GM18867 (cell line): Measurements from ENCODE around the gene GFRA1.
"Not testable (repeated sequence)": the region's sequence is repeated elsewhere in the genome, so short reads cannot be mapped to it uniquely, and the experiment has no call there.

ENCODE experiments used
- ATAC-seq: cut with Tn5 transposase; IDR thresholded peaks from one replicate; pipeline ENCODE4 v1.9.1; 2021; ENCODE audit warnings: mild to moderate bottlenecking, moderate library complexity; ENCODE audit not compliant: unreplicated experiment

The GFRA1 gene

DNA sequence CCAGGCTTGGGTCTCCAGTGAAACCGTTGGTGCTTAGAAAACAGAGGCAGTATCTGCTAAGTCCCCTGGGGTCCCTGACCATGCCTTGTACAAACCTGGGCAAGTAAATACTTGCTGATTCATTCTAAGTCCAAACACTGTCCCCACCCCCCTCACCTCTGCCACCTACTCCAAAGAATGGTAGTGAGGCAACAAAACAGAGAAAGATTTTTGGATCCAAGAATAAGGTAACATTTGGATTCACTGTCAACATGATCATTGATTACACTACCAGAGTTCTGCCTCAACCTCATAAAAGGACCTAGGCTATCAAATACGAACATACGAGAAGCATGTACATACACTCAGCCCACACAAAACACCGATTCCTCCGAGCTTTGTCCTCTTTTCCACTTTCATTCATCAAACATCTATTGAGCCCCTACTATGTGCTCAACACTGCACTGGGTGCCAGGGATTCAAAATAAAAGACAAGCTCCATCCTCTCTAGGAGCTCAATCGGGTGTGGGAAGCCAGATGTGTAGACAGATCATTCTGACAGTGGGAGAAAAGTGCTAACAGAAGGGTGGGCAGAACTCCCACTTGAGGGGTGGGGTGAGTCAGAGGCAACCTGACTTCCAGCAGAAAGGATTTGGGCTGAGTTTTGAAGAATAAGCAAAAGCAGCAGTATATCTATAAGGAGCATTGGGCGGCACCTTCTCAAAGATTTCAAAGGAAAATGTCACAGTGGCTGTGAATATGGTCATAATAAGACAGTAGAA is 71.2 kb downstream of the GFRA1 start:
- no peak for ATAC-seq

- no peak for ATAC-seq
Observed at GRCh38 chr10:116201011-116201410, 72.0 kb downstream of the GFRA1 start.

- no peak for ATAC-seq
Observed at GRCh38 chr10:116198676-116199035, 74.3 kb downstream of the GFRA1 start.

- no peak for ATAC-seq
Observed at GRCh38 chr10:116197946-116198675, 74.9 kb downstream of the GFRA1 start.

GRCh38 chr10:116195583-116195982 is 77.4 kb downstream of the GFRA1 start:
- ATAC-seq = no peak

GRCh38 chr10:116195039-116195438 is 78.0 kb downstream of the GFRA1 start:
- ATAC-seq = no peak

- no peak for ATAC-seq
Observed at GRCh38 chr10:116194061-116194460, 78.9 kb downstream of the GFRA1 start.

DNA sequence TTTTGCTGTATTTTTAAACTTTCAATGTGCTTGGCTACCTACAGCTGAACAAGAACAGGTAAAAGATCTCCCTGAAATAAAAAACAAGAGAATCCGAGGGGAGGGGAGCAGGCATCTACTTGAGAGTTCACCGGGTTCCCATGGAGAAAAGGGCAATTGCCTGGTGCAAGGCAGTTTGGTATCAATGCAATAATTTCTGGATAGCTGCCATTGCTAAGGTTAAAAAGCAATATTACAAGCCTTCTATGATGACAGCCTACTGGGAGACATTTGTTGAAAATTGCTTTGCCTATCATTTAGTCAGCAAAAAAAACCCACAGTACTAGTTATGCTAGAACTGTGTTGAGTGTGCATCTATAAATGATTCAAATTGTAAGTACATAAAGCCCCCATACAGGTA is 82.1 kb downstream of the GFRA1 start:
- ATAC-seq = no peak

DNA sequence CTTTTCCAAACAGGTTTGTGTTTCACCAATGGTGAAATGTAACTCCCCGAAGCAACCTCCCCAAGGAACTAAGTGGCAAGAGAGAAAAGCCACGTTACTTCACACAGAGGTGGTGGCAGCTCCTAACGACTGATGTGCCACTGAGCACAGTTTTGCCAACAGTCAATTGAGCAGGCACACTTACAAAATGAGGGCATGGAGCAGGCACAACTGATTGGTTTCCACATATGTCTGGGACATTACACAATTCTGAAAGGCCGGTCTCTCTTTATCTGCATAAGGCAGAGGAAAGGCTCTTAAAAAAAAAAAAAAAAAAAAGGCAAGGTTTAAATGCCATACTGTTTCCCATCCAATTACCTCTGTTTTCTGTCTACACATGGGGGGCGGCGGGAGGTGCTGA is 86.7 kb downstream of the GFRA1 start:
- no peak for ATAC-seq

- no peak for ATAC-seq
Observed at GRCh38 chr10:116185199-116185867, 87.7 kb downstream of the GFRA1 start.

- ATAC-seq = no peak
Observed at GRCh38 chr10:116184512-116184794, 88.6 kb downstream of the GFRA1 start.

GRCh38 chr10:116183733-116184511 is 89.1 kb downstream of the GFRA1 start:
- ATAC-seq = no peak

GRCh38 chr10:116182426-116182825 is 90.6 kb downstream of the GFRA1 start:
- no peak for ATAC-seq

- ATAC-seq = no peak
Observed at GRCh38 chr10:116178086-116178605, 94.9 kb downstream of the GFRA1 start.

- ATAC-seq = no peak
Observed at GRCh38 chr10:116175231-116175630, 97.8 kb downstream of the GFRA1 start.

- no peak for ATAC-seq
Observed at GRCh38 chr10:116171505-116171904, 101.5 kb downstream of the GFRA1 start.

DNA sequence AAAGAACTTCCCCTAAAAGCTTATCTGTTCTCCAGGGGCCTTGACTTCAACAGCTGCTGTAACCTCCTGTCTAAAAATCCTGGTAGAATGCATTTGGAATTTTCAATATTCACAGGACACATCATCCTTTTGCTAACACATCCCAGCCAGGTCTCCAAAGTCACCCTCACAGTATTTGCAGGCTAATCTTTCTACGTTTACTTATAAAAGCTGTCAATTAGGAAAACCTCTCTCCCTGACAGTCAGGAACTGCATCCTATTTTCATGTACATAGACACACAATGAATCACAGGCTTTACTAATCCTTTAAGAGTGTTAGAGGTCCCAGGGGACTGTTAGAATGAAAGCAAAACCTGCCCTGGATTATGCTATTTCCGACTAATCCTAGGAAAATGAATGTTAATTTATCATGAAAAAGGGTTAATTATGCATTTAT is 102.2 kb downstream of the GFRA1 start:
- ATAC-seq = no peak

DNA sequence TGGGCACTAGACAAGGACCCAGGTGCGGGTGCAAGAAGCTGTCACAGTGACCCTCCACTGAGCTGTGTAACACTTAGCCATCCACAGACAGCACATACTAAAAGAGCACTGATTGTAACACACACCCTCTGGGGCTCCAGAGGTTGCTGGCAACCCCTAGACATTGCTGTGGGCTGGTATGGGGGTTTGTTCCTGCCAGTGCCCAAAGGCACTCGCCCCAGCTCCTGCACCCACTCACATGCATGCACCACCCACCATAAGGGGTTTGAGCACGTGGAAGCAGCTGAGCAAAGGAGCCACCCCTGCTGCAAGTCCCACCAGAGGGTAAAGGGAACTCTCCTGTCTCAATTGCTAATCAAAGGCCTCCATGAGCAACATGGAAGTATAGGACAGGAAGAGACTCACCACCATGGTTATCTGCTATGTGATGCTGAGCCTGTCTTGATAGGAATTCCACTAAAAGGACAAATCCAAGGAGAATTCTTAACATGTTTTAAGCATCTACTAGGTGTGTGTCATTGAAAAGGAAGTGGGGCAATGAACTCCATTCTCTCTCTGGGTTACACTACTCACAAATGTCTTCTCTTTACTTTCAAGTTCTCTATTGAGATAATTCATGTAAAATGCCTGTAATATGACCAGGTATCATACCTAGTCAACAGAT is 103.1 kb downstream of the GFRA1 start:
- no peak for ATAC-seq

DNA sequence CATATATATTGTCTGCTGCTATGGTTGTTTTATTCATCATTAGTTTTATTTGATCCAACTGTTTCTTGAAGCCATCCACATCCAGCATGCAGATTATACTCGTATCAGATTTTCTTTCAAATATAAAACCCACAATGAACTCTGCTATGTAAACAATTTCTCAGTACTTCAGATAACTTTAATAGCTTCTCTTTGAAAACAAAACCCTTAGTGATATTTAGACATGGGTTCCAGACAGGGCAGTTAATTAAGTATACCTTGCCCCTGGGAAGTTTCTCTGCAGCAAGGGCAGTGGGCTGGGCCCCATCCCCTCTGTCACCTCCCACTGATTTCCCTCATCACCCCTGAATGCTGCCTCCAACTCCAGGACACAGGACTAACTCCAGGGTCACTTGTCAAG is 104.3 kb downstream of the GFRA1 start:
- ATAC-seq = no peak

DNA sequence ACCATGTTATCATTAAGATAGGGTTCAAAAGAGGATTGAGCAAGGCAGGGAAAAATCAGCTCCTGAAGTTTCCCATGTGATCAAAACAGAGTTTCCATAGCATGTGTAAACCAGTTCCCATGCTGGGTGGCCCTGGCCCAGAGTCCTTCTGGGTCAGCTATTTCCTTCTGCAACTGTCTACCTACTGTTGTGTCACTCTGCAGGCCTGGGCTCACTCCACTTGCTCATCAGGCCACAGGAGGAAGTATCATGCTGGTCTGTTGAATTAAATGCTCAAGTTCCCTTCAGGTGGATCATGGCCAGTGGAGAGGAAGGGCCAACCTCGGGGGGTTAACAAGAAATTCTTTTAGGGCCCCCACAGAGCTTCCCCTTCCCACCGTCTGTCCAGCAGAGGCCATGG is 104.7 kb downstream of the GFRA1 start:
- ATAC-seq = no peak

DNA sequence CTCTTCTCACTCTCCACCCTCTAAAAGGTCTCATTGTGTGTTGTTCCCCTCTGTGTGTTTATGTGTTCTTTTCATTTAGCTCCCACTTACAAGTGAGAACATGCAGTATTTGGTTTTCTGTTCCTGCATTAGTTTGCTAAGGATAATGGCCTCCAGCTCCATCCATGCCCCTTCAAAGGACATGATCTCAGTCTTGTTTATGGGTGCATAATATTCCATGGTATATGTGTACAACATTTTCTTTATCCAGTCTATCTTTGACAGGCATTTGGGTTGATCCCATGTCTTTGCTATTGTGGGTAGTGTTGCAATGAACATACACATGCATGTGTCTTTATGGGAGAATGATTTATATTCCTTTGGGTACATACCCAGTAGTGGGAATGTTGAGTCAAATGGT is 107.1 kb downstream of the GFRA1 start:
- ATAC-seq = not testable (repeated sequence)
